Stimulated activated CD4-positive, alpha-beta T cell treated with anti-CD3 and anti-CD28 coated beads, TNF-alpha, amount 100 ng/mL, for 48 hours (primary cell): Measurements from ENCODE around the gene UPB1.

Source experiments
- DNase-seq, 3 donors: peaks; one replicate each; pipeline ENCODE4 v3.0.0-alpha.2; 2020; ENCODE audit warnings: low read depth in 3 of 3

The UPB1 gene

GRCh38 chr22:24494528-24495364 is at the start of gene UPB1:
Gene UPB1 (plus strand): TSS chr22:24495332. CDS start chr22:24495404, 72 bp downstream.
- no peak for DNase-seq

- no peak for DNase-seq
Observed at GRCh38 chr22:24445481-24446259, 49.5 kb upstream of the UPB1 start.

- no peak for DNase-seq
Observed at GRCh38 chr22:24446260-24446611, 48.9 kb upstream of the UPB1 start.

- no peak for DNase-seq
Observed at GRCh38 chr22:24450610-24451009, 44.5 kb upstream of the UPB1 start.

- no peak for DNase-seq
Observed at GRCh38 chr22:24451162-24451561, 44.0 kb upstream of the UPB1 start.

GRCh38 chr22:24453853-24454252 is 41.3 kb upstream of the UPB1 start:
- DNase-seq, result no peak

GRCh38 chr22:24455039-24455438 is 40.1 kb upstream of the UPB1 start:
- no peak for DNase-seq

GRCh38 chr22:24455751-24456426 is 39.2 kb upstream of the UPB1 start:
- no peak for DNase-seq

GRCh38 chr22:24457894-24458420 is 37.2 kb upstream of the UPB1 start:
- no peak for DNase-seq

- no peak for DNase-seq
Observed at GRCh38 chr22:24459911-24460310, 35.2 kb upstream of the UPB1 start.

- DNase-seq, result no peak
Observed at GRCh38 chr22:24460418-24461089, 34.6 kb upstream of the UPB1 start.

GRCh38 chr22:24463071-24463760 is 31.9 kb upstream of the UPB1 start:
- DNase-seq, result no peak

GRCh38 chr22:24465566-24465965 is 29.6 kb upstream of the UPB1 start:
- no peak for DNase-seq

- no peak for DNase-seq
Observed at GRCh38 chr22:24465975-24466374, 29.2 kb upstream of the UPB1 start.

GRCh38 chr22:24466716-24467328 is 28.3 kb upstream of the UPB1 start:
- DNase-seq, result no peak

- DNase-seq, result no peak
Observed at GRCh38 chr22:24467340-24467739, 27.8 kb upstream of the UPB1 start.

GRCh38 chr22:24471570-24471969 is 23.6 kb upstream of the UPB1 start:
- DNase-seq, result no peak

GRCh38 chr22:24473284-24473683 is 21.8 kb upstream of the UPB1 start:
- DNase-seq, result no peak

- no peak for DNase-seq
Observed at GRCh38 chr22:24474221-24474620, 20.9 kb upstream of the UPB1 start.

- no peak for DNase-seq
Observed at GRCh38 chr22:24474649-24475255, 20.4 kb upstream of the UPB1 start.
